Measurements from ENCODE around the gene MPND.

Gene MPND

DNA sequence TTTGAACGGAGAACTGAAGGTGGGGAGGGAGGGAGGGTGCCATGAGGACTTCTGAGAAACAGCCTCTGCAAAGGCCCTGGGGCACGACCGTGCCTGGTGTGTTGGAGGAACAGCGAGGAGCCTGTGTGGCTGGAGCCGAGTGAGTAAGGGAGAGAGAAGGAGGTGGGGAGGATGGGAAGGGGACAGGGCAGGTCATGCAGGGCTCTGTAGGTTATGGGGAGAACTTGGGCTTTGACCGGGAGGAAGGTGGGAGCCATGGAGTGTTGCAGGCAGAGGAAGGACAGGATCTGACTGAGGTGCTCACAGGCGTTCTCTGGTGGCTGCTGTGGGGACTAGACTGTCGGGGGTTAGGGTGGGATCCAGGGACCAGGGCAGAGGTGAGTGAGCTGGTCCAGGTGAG is 6.7 kb downstream of the MPND start:
- DNase-seq, result no peak

DNA sequence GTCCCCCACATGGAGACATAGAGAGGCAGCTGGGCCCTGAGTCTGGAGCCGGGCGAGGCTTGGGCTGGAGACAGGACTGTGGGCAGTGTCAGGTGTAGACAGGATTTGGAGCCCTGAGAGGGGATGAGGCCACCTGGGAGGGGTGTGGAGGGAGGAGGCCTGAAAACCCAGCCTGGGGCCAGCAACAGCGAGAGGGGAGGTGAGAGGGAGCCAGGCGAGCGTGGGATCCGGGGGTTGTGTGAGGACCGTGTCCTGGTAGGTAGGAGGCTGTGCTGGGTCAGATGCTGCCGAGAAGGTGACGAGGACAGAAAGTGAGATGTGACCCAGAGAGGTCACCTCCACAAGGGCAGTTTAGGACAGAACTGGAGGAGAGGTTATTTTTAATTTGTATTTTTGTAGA is 7.4 kb downstream of the MPND start:
- DNase-seq, result no peak

DNA sequence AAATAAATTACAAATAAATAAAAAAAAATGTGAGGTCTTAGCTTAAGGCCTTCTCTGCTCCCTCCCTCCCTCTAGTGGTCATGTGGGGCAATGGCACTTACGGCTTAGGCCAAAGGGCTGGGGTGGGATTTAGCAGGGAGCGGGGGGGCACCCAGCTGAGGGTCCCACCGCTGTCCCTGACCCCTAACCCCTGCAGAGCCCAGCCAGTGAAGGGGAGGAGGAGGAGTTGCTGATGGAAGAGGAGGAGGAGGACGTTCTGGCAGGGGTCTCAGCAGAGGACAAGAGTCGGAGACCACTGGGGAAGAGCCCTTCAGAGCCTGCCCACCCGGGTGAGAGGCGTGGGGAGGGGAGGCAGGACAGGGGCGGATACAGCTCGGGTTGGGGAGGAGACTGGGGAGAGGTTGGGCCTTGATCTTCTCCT is 9.3 kb downstream of the MPND start:
- DNase-seq, result peak; percentile 73

DNA sequence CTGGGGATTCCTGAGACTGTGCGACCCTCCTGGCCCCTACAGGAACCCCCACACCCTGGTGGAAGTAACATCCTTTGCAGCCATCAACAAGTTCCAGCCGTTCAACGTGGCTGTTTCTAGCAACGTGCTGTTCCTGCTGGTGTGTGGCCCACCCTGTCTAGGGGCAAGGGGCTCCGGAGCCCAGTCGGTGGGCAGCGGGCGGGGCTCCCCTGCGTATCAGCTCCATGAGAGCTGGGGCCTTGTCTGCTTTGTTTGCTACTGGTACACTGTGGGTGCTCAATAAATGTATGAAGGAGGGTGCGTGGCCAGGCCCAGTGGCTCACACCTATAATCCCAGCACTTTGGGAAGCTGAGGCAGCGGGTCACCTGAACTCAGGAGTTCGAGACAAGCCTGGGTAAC is 10.9 kb downstream of the MPND start:
- no peak for DNase-seq

DNA sequence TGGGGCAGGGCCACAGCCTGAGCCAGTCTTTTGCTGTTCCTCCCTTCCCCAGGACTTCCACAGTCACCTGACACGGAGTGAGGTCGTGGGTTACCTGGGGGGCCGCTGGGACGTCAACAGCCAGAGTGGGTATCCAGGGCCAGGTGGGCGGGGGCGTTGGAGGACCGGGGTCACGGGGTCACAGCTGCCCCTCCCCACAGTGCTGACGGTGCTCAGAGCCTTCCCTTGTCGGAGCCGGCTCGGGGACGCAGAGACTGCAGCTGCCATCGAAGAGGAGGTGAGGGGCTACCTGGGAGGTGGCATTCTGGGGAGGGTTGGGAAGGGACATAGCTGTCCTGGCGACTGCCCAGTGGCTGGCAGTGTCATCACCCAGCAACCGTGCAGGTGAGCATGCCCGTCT is 11.5 kb downstream of the MPND start:
- no peak for DNase-seq

DNA sequence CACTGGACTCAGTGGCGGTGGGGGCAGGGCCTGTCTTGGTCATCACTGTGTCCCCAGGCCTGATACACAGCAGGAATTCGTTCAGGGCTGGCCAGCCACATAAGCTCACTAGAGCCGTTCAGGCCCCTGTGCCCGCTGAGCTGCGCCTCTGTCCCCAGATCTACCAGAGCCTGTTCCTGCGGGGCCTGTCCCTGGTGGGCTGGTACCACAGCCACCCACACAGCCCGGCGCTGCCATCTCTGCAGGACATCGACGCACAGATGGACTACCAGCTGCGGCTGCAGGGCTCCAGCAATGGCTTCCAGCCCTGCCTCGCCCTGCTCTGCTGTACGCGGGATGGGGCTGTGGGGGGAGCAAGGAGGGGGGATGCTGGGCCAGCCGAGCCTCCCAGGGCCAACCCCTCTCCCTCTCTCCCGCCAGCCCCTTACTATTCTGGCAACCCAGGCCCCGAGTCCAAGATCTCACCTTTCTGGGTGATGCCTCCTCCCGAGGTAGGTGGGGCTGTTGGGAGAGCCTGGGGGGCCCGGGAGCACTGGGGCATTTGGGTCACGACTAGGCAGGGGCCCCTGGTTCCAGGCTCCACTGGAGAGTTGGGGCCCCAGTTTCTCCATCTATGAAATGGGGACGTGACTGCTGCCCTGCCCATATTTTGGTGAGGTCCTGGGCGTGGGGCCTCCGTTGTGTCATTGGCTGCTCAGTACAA is 13.9 kb downstream of the MPND start:
- DNase-seq, result no peak

DNA sequence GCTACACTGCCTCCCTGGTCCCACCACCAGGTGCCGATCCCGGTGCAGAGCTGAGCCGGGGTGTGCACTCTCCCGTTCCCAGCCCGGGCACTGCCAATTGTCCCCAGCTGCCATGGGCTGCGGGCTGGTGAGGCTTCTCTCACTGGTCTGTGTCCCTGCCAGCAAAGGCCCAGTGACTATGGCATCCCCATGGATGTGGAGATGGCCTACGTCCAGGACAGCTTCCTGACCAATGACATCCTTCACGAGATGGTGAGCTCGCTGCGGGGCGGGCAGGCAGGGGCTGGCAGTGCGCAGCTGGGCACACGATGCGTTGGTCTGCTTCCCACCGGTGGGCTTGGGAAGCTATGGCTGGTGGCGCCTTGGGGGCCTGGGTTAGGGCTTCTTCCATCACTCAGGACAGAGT is 14.6 kb downstream of the MPND start:
- no peak for DNase-seq

DNA sequence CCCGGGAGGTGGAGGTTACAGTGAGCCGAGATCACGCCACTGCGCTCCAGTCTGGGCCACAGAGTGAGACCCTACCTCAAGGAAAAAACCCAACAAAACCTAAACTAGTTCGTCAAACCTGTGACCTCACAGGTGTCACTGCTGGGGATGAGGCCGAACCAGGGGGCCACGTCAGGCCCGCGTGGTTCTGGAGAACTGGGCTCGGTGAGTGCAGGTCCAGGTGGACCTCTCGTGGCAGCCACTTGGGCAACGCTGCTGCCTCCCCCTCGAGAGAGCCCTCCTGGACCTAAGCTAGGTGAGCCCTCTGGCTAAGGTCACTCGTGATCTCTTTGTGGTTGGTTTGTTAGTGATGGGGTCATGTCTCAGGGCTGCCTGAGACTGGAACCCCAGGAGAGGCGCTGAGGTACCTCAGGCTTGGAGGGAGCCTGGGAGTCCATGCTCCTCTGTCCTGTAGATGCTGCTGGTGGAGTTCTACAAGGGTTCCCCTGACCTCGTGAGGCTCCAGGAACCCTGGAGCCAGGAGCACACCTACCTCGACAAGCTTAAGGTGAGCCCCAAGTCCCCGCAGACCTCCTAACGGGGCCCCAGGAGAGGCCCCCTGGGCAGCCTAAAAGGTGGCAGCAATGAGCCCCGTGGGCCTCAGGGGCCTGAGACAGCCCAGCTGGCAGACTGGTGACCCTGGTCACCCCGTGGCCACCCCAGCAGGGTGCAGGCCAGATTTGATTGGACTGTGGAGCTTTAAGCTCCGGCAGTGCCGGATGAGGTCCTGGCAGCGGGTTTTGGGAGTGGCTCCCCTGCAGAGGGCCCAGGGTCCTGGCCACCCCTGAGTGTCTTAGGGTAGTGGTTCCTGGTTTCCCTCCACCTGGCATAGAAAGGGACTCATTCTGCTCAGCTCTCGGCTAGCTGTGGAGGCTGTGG is 15.6 kb downstream of the MPND start:
- DNase-seq, result no peak

DNA sequence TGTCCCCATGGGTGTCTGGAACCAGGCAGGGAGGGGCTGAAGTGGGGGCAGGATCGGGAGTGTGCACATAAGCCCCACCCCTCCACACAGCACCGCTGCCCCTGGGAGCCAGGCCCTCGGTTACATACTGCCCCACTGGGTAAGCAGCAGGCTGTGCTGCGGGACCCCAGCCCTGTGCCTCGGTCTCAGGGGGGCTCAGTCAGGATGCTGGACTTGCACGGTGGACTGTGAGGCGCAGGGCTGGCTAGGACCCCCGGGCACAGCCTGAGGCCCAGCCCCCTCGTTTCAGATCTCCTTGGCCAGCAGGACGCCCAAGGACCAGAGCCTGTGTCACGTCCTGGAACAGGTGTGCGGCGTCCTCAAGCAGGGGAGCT is 16.3 kb downstream of the MPND start:
- no peak for DNase-seq

DNA sequence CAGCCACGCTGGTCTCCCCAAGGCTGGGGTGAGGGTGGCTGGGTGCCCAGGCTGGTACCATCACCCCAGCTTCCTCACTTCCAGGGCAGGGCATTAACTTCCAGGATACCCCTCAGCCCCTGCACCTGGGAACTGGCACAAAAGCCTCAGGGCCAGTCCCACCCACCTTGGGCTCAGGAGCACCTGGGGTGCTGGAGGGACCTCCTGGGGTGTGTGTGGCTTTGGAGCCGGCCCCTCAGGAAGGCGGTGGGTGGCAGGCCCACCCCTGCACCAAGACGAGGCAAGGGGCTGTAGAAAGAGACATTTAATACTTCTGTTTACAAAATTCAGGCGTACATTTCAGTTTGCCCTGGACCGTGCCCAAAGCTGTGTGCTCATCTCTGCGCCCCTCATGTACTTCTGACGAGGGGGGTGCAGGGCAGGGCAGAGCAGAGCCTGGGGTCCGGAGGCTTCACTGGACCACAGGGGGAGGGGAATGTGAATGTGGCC is 16.8 kb downstream of the MPND start:
- no peak for DNase-seq

DNA sequence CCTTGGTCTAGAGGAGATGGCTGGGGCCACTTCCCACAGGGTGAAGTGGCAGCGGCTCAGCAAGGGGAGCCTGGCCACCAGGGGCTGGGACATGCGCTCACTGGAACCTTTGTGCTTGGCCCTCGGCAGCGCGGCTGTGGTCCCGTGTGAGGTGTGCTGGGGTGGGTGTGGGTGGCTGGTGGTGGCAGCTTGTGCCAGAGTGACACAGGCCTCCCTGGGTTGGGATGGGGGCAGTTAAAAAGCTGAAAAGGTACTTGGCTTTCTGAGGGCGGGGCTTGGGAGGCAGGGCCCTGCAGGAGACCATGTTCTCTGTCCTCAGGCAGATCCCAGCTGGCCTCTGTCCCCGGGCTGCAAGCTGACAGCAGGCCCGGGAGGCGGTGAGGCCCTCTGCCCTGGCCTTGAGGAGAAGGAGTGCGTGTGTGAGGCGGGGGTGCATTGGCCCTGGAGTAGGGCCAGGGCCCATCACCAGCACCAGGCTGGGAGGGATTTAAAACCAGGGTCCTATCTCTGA is 17.3 kb downstream of the MPND start:
- no peak for DNase-seq

DNA sequence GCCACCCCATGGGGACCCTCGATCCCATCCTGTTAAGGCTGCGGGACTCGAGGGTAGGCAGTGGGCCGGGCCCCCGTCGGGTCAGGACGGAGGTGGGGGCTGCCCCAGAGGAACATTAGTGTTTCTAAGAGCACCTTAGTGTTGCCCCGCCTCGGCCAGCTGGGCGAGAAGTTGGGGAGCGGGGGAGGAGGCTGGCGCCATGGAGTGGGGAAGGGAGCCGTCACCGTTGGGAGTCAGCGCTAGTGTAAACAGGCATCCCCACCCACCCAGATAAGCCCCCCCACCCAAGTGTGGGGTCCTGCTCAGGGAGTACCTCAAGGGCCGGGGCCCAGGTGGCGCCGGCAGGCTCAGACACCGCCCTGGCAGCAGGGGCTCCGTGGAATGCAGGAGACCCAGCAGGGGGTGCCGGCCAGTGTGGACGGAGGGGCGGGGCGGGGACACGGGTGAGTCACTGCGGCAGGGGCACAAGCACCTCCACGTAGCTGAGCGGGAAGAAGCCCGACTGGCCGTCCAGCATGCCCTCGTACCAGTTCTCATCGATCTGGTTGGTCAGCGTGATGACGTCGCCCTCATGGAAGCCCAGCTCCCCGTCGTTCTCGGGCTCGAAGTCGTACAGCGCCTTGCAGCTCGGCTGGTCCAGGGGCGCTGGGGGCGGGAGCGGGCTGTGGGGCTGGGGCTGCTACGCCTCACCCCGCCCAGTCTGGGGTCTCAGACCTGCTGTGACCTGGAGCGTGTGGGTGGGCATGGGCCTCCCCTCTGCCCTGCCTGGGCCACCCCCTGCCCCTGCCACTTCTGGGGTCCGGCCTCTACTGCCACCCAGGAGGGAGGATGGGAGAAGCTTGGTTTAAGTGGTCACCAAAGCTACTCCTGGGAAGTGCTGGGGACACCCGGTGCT is 18.0 kb downstream of the MPND start:
- no peak for DNase-seq

DNA sequence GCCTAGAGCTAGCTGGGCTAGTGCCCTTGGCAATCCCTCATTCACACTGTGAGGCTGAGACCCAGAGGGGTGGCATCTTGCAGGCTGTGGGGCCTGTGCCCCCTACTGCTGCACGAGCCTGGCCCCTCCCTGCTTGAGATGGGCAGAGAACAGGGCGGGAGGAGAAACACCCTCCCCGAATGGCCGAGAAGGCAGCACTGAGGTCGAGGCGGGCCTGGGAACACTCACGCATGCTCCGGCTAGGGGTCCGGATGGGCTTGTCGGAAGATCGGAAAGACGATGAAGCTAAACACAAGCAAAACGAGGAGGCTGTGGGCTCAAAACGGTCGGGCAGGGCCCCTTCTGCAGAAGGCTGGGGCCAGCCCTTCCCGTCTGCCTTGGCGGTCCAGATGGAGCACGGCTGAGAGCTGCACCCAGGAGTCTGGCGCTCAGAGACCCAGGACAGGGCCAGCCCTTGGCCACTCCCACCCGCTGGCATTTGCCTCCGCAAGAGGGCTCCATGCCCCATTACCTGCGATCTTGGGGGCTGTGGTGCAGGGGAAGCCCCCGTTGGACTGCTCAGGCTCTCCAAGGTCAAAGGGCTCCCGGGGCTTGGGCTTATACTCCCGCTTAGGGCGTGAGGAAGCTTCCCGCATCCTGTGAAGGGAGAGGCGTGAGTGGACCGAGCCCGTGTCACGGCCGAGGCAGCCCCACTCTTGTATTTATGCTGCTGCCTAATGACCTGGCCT is 18.9 kb downstream of the MPND start:
- DNase-seq, result no peak

DNA sequence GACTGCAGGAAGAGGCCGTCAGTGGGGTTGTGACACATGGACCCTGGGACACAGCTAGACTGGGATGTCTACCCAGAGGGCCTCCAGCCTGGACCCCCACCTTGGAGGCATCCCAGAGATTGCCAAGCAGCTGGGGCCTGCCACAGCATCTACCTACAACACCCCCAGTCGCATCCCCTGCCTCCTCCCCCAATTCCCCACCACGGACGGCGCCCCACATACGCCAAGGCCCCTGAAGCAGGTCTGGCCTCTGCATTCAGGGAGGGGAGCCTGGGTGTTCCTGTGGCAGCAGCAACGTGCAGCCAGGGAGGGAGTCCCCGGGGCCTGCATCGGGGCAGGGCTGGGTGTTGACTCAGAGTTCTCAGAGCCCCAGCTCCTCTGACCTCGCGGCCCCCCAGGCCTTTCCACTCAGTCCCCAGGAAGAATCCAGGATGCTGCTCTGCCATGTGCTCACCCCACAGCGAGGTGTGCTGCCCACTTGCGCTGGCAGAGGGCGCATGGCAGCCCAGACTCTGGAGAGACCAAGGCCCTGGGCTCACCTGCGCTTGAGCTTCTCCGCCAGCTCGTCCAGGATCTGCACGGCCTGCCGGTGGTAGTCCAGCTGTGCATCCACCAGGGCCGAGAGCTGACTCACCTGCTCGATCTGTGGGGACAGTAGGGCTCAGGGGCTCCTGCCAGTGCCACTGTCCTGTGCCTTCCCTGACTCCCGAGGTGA is 19.6 kb downstream of the MPND start:
- no peak for DNase-seq

DNA sequence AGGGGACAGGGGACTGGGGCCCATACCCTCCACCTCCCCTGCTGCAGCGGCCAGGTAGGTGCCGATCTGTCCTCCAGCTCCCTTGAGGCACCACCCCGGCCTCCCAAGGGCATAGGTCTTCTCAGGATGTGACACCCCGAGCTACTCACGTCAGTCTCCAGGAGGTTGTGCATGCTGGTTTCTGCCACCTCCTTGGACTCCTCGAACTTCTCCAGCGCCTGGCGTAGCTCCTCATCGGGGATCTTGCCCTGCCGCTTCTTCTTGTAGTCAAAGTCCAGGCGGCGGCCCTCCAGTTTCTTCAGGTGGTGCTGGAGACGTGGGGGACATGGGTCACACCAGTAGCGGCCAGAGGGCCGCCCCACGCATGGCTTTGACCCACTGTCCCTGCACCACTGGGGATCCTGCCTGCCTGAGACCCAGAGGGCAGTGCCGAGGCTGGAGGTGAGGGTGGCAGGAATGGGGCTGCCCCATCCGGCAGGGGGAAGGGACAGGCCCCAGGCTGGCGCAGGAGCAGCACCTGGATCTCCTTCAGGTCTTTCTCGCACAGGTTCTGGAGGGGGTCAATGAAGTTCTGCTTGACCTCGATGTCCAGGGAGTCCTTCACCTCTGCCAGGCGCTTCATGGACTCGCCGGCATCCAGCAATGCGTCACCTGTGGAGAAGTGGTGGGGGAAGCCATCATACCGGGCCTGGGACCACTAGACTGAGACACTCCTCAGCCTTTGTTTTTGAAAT is 20.4 kb downstream of the MPND start:
- DNase-seq, result no peak

DNA sequence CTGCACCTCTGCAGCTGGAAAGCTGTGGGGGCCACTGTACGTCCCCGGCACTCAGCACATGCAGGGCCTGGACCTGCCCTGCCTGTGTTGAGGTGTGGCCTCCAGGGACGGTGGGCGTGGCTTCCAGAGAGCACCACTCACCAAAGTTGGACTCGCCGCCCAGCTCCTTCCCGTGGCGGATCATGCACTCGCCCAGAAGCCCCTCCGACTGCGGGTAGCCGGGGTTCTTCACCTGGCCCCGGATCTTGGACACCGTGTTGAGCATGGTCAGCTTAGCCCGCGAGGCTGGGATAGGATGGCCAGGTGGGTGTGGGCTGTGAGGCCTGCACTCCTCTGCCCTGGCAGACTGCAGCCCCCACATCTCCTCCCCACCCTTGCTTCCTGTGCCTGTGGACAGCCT is 22.0 kb downstream of the MPND start:
- no peak for DNase-seq

DNA sequence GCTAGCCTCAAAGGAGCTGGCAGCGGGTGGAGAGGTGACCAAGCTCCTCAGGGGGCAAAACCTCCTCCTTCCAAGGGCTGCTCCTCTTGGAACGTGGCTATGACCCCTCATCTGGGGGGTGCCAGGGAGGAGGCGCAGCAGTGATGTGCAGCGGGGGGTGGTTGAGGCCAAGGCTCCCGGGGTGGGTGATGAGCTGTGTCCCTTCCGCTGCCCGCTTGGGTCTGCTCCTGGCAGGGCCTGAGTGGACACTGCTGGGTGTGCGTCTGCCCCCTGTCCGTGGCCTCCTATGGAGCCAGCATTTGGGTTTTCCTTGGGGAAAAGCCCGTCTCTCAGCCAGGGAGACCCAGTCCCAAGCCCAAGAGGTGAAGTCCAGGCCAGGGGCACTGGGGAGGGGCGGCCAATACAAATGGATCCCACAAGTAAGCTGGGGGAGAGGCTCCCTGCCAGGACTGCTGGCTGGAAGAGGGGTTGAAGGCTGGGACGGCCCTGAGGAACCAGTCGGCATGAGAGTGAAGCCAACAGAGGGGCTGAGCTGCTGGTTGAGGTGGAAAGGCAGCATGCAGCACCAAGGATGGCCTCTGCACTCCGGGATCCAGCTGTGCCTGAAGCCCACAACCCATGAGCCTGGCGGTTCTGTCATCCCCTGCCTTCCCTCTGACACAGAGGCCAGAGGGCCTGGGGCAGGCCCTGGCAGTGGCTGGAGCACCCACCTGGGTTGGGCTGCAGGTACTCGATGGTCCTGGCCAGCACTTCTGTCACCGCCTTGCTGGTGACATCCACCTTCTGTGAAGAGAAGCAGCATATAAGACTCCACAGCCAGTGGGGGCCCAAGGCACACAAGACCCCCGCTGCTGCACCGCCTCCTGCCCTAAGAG is 22.7 kb downstream of the MPND start:
- DNase-seq, result no peak

DNA sequence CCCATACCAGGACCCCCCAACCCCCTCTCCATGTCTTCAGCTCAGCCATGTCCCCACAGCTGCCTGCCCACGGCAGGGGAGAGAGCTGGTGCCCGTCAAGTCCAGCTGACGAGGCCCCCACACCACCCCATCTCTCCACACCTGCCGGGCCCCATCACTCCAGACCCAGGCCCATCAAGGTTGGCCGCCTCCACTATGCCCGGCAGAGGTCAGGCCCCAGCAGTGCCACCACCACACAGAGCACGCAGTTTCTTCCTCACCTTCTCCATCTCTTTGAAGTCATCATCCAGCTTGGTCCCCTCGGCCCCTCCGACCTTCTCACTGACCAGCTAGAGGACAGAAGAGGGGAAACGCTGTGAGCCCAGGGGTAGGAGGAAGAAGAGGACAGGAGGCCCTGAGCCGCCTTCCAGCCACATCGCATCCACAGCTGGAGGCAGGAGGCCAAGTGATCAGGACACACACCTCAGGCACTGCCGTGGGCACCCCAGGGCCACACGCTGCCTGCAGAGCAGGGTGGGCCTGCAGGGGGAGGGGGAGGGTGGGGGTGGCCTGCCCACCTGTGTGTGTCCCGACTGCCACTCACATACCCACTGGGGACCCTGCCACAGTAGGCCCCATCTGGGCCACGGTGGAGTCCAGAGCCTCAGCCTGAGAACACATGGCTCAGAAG is 23.4 kb downstream of the MPND start:
- DNase-seq, result no peak

DNA sequence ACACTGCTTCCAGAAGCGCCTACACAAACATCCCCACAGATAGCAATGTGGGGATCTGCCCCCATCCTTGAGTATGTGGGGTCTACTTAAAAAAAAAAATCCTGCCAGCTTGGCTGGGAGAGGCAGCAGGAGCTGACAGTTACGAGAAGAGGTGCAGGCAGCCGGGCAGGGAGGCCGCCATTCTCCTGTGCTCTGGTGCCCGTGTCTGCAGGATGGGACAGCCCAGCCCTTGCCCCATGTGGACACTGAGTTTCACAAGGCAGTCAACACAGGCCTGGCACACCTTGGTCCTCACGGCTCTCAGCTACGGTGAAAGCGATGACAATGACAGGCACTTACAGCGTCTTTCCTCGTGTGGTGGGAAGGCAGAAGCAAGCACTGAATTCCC is 24.0 kb downstream of the MPND start:
- no peak for DNase-seq

Data from CD4-positive, alpha-beta T cell treated with Interleukin-17A for 1 hour (primary cell).